SH-SY5Y (cell line): ENCODE results near the gene TNFSF10.

Experiments
- GATA2 ChIP-seq: IDR thresholded peaks from 2 replicates; pipeline ENCODE4 v1.6.1; 2011; ENCODE audit warnings: mild to moderate bottlenecking, low read depth, low read length
- GATA3 ChIP-seq: IDR thresholded peaks from 2 replicates; pipeline ENCODE4 v1.6.1; 2011; ENCODE audit warnings: low read depth, mild to moderate bottlenecking, low read length, moderate library complexity

DNA sequence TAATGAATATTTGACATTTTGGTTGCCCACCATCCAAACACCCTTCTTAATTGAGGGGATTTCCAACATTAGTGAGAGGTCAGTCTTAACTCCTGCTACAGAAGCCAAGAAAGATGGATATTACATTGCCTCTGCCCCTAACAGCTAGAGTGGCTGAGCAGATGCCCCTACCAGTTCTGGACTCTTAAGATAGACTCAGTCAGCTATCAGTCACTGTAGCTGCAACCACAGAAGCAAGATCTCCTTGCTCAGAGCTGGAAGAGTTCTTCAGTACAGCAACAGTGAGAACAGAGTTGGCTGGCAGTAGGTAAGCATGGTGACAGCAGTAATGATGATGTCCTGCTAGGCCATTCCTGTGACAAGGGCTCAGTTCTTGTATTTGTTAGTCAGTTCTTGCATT is 29.4 kb upstream of the TNFSF10 start:
- TF ChIP-seq GATA2 (no peak), GATA3 (no peak)
